ENCODE results near the gene VEGFC.

- TF ChIP-seq CTCF (IDR thresholded peaks at IDR 0.05; ENCODE audit: poor library complexity) (no peak), EZH2phosphoT487 (IDR thresholded peaks at IDR 0.05; ENCODE audit: low read depth, severe bottlenecking, unreplicated experiment) (no peak), EZH2 (IDR thresholded peaks at IDR 0.05; ENCODE audit: borderline replicate concordance) (no peak)
These were observed 136.6 kb downstream of the VEGFC start for GRCh38 chr4:176656108-176656507.

All from hepatocyte (in vitro differentiated cells).